K562 (cell line): ENCODE results near the gene RHNO1.

Experiments
- BHLHE40 ChIP-seq: IDR thresholded peaks from 2 replicates; pipeline ENCODE4 v1.6.1; 2011; ENCODE audit warnings: low read length, improper control_type of control experiment
- GTF2F1 ChIP-seq: IDR thresholded peaks from 2 replicates; pipeline ENCODE4 v1.6.1; 2011; ENCODE audit warnings: low read depth, low read length, improper control_type of control experiment
- MXI1 ChIP-seq: IDR thresholded peaks from 2 replicates; pipeline ENCODE4 v1.6.1; 2011; ENCODE audit warnings: low read depth, mild to moderate bottlenecking, improper control_type of control experiment, low read length

DNA sequence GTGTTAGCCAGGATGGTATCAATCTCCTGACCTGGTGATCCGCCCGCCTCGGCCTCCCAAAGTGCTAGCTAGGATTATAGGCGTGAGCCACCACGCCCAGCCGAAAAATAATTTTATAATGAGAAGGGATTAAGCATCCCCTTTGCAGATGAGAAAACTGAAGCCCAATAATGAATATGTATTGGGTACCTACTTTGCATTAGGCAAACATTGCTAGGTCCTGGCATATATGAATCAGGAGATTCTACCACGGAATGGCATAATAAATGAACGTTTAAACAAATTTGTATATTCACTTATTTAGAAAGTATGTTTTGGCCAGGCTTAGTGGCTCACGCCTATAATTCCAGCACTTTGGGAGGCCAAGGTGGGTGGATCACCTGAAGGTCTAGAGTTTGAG lies 46.0 kb downstream of the RHNO1 start:
- TF ChIP-seq BHLHE40 (no peak), MXI1 (no peak), GTF2F1 (no peak)
